PC-9 (cell line): ENCODE data around the gene CCDC137. TPM values are rescaled to one million over a fixed set of nuclear protein-coding genes. Genes with fewer than 3 reads are reported as not detected.

ENCODE experiments used
- BruUV-seq: library from RNA; stranded (reverse); fragments of 400-500 nt; replicated peaks from 2 replicates; lab custom pipeline; 2021; lab: Mats Ljungman, UMichigan
- CTCF ChIA-PET: fragments of 300-600 bp; sonication (Branson Sonifier 250); formaldehyde crosslinking; loops from one replicate; lab custom pipeline; 2022; ENCODE audit warnings: antibody characterized with exemption; lab: Charles Lee
- POLR2A ChIA-PET: fragments of 300-600 bp; sonication (Branson Sonifier 250); formaldehyde crosslinking; loops from one replicate; lab custom pipeline; 2022; ENCODE audit warnings: antibody characterized with exemption; ENCODE audit not compliant: unreplicated experiment; lab: Charles Lee
- DNase-seq, 2 experiments: peaks; one replicate each; pipeline versions ENCODE4 v3.0.0 to v3.0.0-alpha.2; 2015 to 2022; ENCODE audit warnings: mixed read lengths in 1 of 2
- H2AFZ ChIP-seq: fragments of 200-600 bp; sonication (generic); 2 replicates; pipeline ENCODE4 v1.8.1; 2017; ENCODE audit warnings: antibody characterized with exemption
- H3F3A ChIP-seq: fragments of 200-600 bp; sonication (generic); 2 replicates; pipeline ENCODE4 v1.8.1; 2017; ENCODE audit warnings: antibody characterized with exemption, mild to moderate bottlenecking, low read depth; ENCODE audit not compliant: insufficient read depth
- H3K27ac ChIP-seq: fragments of 200-600 bp; sonication (generic); 2 replicates; pipeline ENCODE4 v1.6.1; 2016; ENCODE audit warnings: mixed run types
- H3K27me3 ChIP-seq: fragments of 200-600 bp; sonication (generic); 2 replicates; pipeline ENCODE4 v1.6.1; 2016; ENCODE audit warnings: low read depth, mixed run types; ENCODE audit not compliant: insufficient read depth
- H3K36me3 ChIP-seq: fragments of 200-600 bp; sonication (generic); 2 replicates; pipeline ENCODE4 v1.6.1; 2016; ENCODE audit warnings: low read depth, mixed run types
- H3K4me1 ChIP-seq: fragments of 200-600 bp; sonication (generic); replicated peaks from 2 replicates; pipeline ENCODE4 v1.6.1; 2016; ENCODE audit warnings: mixed run types; ENCODE audit not compliant: insufficient read depth
- H3K4me2 ChIP-seq: fragments of 200-600 bp; sonication (generic); 2 replicates; pipeline ENCODE4 v1.6.1; 2017; ENCODE audit warnings: mixed run types
- H3K4me3 ChIP-seq: fragments of 200-600 bp; sonication (generic); 2 replicates; pipeline ENCODE4 v1.6.1; 2016; ENCODE audit warnings: mixed run types
- H3K79me2 ChIP-seq: fragments of 200-600 bp; sonication (generic); 2 replicates; pipeline ENCODE4 v1.6.1; 2017; ENCODE audit warnings: low read depth, mixed run types
- H3K9me2 ChIP-seq: fragments of 200-600 bp; sonication (generic); 2 replicates; pipeline ENCODE4 v1.8.1; 2017; ENCODE audit warnings: mild to moderate bottlenecking; ENCODE audit not compliant: insufficient read depth
- H3K9me3 ChIP-seq: fragments of 200-600 bp; sonication (generic); 2 replicates; pipeline ENCODE4 v1.8.1; 2016; ENCODE audit warnings: low read depth; ENCODE audit not compliant: insufficient read depth
- H4K20me1 ChIP-seq: fragments of 200-600 bp; sonication (generic); 2 replicates; pipeline ENCODE4 v1.8.1; 2017; ENCODE audit not compliant: insufficient read depth
- CTCF ChIP-seq: fragments of 200-600 bp; sonication (generic); conservative IDR thresholded peaks from 2 replicates; pipeline ENCODE4 v1.6.1; 2017; ENCODE audit warnings: mixed run types, antibody characterized with exemption, mild to moderate bottlenecking, moderate library complexity
- EZH2 ChIP-seq: fragments of 200-600 bp; sonication (generic); IDR thresholded peaks from 2 replicates; pipeline ENCODE4 v1.8.0; 2017; ENCODE audit warnings: antibody characterized with exemption, low read depth
- intact Hi-C: fragments of 100-400 bp; cut with micrococcal nuclease; formaldehyde crosslinking; loops from one replicate; pipeline ENCODE4 v1.10.0; 2022; ENCODE audit not compliant: unreplicated experiment
- total RNA-seq: library from RNA; stranded (reverse); gene quantifications from 2 replicates; pipeline ENCODE4 v1.2.3, GENCODE V29; 2021

CCDC137 gene
- total RNA-seq, 1 experiment from 2014 or later, result 29.3 TPM

- POLR2A ChIA-PET, result no interaction called here
These were observed 18.9 kb upstream of the CCDC137 start for GRCh38 chr17:81647640-81648012.

GRCh38 chr17:81648013-81648706, 18.4 kb upstream of the CCDC137 start:
- Histone ChIP-seq H3F3A (no peaks in the 10 kb centered on the region), H4K20me1 (no peaks in the 10 kb centered on the region), H3K27ac (no peak overlapping the region), H3K79me2 (no peaks in the 10 kb centered on the region), H3K4me3 (no peak overlapping the region), H3K4me2 (no peak overlapping the region), H3K9me3 (no peaks in the 10 kb centered on the region), H2AFZ (no peak overlapping the region), H3K27me3 (no peaks in the 10 kb centered on the region), H3K4me1 (no peaks in the 10 kb centered on the region), H3K9me2 (no peaks in the 10 kb centered on the region), H3K36me3 (no peaks in the 10 kb centered on the region)
- DNase-seq, result no peak
- POLR2A ChIA-PET, result no interaction called here
- BruUV-seq, result no TSS peak
- intact Hi-C loops, result no loop called here
- TF ChIP-seq EZH2 (no peak), CTCF (no peak)
- CTCF ChIA-PET, result no interaction called here

More at GRCh38 chr17:81647640-81648012, 18.9 kb upstream of the CCDC137 start:
- no peak for DNase-seq
- Histone ChIP-seq H3K79me2 (no peaks in the 10 kb centered on the region), H3K9me2 (no peaks in the 10 kb centered on the region), H3K4me2 (no peak overlapping the region), H3K36me3 (no peaks in the 10 kb centered on the region), H3K27ac (no peak overlapping the region), H3F3A (no peaks in the 10 kb centered on the region), H3K4me1 (no peaks in the 10 kb centered on the region), H3K4me3 (no peak overlapping the region), H3K9me3 (no peaks in the 10 kb centered on the region), H2AFZ (no peak overlapping the region), H3K27me3 (no peaks in the 10 kb centered on the region), H4K20me1 (no peaks in the 10 kb centered on the region)
- CTCF ChIA-PET, result no interaction called here
- no TSS peak for BruUV-seq
- TF ChIP-seq CTCF (no peak), EZH2 (no peak)
- intact Hi-C loops, result no loop called here

- no peaks in the 10 kb centered on the region for H3K27me3 ChIP-seq
- no peaks in the 10 kb centered on the region for H3F3A ChIP-seq
- H4K20me1 ChIP-seq, result no peaks in the 10 kb centered on the region
- CTCF ChIA-PET, result no interaction called here
- H3K4me2 ChIP-seq, result no peak overlapping the region
- H3K9me2 ChIP-seq, result no peaks in the 10 kb centered on the region
- H3K27ac ChIP-seq, result no peak overlapping the region
- no peaks in the 10 kb centered on the region for H3K36me3 ChIP-seq
- TF ChIP-seq EZH2 (no peak), CTCF (no peak)
- no TSS peak for BruUV-seq
- no peaks in the 10 kb centered on the region for H3K9me3 ChIP-seq
- intact Hi-C loops, result no loop called here
- H3K4me3 ChIP-seq, result no peak overlapping the region
- DNase-seq, result no peak
- no peaks in the 10 kb centered on the region for H3K79me2 ChIP-seq
- H3K4me1 ChIP-seq, result no peaks in the 10 kb centered on the region
- no peak overlapping the region for H2AFZ ChIP-seq
- POLR2A ChIA-PET, result no interaction called here
These were observed 17.8 kb upstream of the CCDC137 start for GRCh38 chr17:81648707-81649085.
